Medulla oblongata (tissue), 1 donor: Measurements from ENCODE around the gene DYNC2H1.

Source experiments
- DNase-seq: peaks from one replicate; pipeline ENCODE4 v3.0.0-alpha.2; 2015; ENCODE audit errors: extremely low spot score

DYNC2H1 gene

GRCh38 chr11:103453915-103454709 lies 344.9 kb downstream of the DYNC2H1 start:
- no peak for DNase-seq

DNA sequence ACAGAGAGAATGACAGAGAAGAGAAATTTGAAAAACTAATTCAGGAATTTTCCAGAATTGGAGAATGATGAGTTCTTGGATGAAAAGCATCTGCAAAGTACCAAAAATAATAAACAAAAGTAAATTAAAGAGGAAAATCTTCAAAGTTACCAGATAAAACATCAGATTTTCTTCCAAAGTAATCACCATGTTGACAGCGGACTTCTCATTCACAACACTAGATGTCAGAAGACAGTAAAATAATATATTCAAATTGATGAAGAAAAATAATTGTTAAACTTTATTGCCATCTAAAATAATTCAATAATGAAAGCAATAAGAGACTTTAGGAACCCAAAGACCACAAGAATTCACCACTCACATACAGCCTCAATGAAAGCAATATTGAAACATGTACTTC lies 355.2 kb downstream of the DYNC2H1 start:
- no peak for DNase-seq

DNA sequence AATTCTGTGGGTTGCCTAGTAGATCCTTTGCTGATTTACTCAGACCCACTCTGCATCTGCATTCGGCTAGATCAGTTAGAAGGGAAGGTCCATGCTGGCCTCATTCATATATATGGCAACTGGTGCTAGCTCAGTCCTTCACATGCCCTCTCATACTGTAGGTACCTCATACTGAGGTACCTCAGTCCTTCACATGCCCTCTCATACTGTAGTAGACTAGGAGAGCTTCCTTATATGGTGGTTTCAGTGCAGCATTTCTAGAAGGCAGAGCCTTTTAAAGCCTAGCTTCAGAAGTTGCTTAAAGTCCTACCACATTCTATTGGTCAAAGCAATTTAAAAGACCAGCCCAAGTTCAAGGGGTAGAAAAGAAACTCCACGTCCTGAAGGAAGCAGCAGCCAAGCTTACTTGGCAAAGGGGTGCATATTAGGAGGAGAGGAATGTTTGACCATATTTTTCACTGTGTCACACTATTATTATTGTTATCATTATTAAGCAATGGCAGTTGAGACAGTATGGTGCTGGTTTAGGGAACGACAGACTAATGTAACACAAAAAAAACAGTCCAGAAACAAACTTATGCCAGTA lies 356.4 kb downstream of the DYNC2H1 start:
- DNase-seq: no peak

GRCh38 chr11:103471546-103471945 lies 362.3 kb downstream of the DYNC2H1 start:
- DNase-seq: no peak

DNA sequence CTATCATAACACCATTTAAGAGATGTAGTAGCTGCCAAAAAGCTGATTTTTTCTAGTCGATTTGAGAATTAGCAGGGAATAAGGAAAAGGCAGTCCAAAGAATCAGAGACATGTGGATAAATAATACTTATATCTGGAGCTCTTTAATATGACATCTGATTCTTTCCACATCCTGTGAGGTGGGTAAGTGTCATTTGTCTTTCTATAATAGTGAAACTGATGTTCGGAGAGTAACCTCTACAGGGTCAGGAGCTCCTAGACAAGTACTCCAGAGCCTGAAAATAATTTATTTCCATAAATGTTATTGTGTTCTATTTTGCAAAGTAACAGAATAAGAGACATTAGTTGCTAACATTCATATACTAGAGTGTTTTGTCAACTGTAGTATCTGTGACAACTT lies 367.6 kb downstream of the DYNC2H1 start:
- no peak for DNase-seq

GRCh38 chr11:103480421-103480820 lies 371.2 kb downstream of the DYNC2H1 start:
- DNase-seq: no peak

DNA sequence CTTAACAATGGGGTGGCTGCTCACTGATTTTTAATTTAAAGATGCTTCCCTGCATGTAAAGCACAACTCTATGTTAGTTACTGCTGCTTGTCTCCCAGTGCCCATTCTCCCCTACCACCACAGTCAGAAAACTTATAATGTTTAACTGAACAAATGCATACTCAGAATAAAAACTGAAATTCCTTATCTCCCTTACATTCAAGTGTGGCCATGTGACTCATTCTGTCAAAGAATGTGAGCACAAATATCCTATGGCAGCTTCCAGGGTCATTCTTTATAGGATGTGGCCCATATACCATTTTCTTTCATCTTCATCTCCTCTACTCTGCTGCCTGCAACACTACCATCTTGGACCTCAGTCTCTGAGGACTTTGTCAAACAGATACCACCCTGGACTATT lies 374.8 kb downstream of the DYNC2H1 start:
- no peak for DNase-seq

- DNase-seq: no peak
Measured at GRCh38 chr11:103484545-103484944, 375.3 kb downstream of the DYNC2H1 start.

GRCh38 chr11:103486604-103487003 lies 377.4 kb downstream of the DYNC2H1 start:
- no peak for DNase-seq

DNA sequence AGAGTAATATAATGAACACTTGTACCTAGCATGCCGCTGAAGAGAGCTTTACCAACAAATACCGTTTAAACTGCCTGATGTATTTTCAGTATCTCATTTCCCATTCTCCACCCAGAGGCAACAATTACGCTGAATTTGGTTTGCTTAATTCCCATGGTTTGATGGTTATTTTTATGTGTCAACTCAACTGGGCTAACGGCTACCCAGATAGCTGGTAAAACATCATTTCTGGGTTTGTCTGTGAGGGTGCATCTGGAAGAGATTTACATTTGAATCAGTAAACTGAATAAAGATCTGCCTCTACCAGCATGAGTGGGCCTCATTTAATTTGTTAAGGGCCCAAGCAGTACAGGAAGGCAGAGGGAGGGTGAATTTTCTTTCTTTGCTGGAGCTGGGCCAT lies 377.9 kb downstream of the DYNC2H1 start:
- no peak for DNase-seq

DNA sequence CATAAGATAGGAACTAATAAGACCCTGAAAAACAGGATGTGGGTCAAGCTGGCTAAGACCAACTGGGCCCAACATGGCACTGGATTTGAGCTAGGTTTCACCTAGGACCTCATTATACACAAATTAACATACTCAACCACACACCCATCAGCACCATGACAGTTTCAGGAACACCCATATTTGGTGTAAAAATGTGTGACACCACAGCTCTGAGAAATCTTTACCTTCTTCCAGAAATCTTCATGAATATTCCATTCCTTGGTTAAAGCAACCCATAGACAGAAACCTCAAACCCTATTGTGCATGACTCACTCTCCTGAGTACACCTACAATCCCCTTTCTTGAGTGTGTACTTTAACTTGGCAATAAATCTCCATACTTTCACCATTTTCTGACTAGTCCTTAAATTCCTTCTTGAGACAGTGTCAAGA lies 378.8 kb downstream of the DYNC2H1 start:
- no peak for DNase-seq

GRCh38 chr11:103488579-103488978 lies 379.4 kb downstream of the DYNC2H1 start:
- DNase-seq: no peak

GRCh38 chr11:103491777-103492176 lies 382.6 kb downstream of the DYNC2H1 start:
- DNase-seq: no peak

DNA sequence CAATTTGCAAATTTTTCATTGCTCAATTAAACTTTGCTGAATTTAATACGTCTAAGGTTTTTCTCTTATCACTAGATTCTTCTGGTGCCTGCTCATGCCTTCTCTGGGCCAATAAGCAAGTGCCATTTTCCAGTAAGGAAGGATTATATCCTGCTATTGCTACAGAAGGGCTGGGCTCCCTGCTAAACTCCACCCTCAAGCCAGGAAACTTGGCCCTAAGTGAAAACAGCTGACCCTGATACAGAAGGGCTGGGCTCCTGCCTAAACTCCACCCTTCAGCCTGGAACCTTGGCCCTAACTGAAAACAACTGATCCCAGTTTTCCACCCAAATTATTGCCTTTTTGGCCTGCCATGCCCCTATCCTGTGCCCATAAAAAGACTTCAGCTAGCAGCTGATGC lies 385.3 kb downstream of the DYNC2H1 start:
- DNase-seq: no peak

GRCh38 chr11:103497268-103497667 lies 388.0 kb downstream of the DYNC2H1 start:
- DNase-seq: no peak

GRCh38 chr11:103499710-103500340 lies 390.6 kb downstream of the DYNC2H1 start:
- DNase-seq: no peak

DNA sequence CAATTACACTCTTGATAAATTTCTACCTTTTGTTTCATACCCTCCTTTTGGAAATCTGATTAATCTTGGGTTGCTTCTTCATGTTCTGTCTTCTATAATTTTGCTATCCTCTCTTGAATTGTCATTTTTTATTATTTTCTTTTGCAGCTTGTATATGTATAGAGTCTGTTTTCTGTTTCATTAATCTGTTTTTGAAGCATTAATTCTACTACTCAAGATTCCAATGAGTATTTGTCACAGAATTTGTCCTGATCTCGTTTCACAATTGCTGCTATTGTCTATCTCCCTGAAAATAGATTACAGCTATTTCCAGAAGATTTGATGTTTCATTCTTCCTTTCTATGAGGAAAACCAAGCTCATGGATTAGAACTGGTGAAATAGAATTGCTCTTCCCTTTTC lies 406.1 kb downstream of the DYNC2H1 start:
- no peak for DNase-seq

- no peak for DNase-seq
Measured at GRCh38 chr11:103520792-103521191, 411.6 kb downstream of the DYNC2H1 start.

DNA sequence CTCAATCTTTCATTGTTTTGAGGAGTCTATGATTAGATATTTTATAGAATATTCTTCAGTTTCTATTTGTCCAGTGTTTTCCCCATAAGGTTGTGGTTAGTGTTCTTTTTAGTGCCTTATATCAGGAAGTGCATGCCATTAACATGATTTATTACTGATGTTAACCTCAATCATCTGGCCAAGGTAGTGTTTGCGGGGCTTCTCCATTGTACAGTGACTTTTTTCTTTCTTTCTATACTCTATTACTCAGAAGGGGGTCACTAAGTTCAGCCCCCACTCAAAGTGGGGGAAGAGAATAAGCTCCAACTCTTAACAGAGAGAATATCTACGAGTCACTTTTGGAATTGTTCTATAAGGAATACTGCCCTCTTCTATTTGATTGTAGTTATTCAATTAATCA lies 415.8 kb downstream of the DYNC2H1 start:
- DNase-seq: no peak

DNA sequence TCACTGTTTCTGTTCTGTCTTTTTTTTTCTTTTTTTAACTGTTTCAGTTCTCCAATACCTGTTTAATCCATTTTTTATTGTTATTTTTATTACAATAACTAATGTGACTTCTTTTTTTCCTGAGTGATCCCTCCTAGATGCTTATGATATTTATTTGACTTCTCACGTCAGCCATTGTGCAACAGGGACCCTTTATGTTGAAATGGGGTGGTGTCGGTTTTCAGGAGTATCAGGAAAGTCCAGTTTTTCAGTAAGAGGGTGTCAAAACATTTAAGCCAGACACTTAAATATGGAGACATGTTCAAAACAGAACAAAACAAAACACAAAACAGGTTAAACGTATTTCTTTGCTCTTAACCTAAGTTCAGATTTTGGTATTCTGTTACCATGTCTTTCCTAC lies 418.8 kb downstream of the DYNC2H1 start:
- no peak for DNase-seq

- DNase-seq: no peak
Measured at GRCh38 chr11:103528596-103528995, 419.4 kb downstream of the DYNC2H1 start.

DNA sequence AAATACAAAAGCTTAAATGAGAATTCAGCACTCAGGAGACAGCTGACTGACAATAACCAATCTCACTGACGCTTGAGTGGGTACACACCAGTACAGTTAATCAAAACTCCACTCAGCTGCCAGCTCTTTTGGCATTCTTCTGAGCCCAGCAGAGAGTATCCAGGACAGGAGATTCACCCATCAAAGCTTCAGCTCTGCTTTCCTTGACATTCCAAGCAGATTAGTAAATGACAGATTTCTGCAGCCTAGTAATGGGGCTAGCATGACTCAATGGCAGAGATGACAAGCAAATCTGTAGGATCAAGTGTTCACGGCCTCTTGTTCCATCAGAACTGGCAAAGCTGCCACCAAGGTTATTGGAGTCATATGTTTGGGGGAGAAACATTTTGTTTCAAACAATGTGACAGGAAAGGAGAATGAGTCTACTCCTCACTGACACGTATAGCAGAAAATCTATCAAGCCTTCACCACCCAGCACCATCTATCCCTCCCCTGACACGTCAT lies 420.0 kb downstream of the DYNC2H1 start:
- no peak for DNase-seq
